Measurements from ENCODE around the gene DMXL2.

Gene DMXL2

GRCh38 chr15:51533672-51534398 is 88.7 kb downstream of the DMXL2 start:
- POLR2A ChIA-PET, result no interaction called here
- CTCF ChIA-PET, result no interaction called here
- no peak for DNase-seq (ENCODE audit: extremely low spot score)
- TF ChIP-seq SUZ12 (IDR thresholded peaks at IDR 0.05), result no peak

GRCh38 chr15:51526955-51527354 is 95.6 kb downstream of the DMXL2 start:
- CTCF ChIA-PET, result no interaction called here
- TF ChIP-seq LEF1 (IDR thresholded peaks at IDR 0.05; ENCODE audit: borderline replicate concordance) (no peak), ELF4 (IDR thresholded peaks at IDR 0.05) (no peak), HDGF (IDR thresholded peaks at IDR 0.05; ENCODE audit: borderline replicate concordance) (no peak), NFRKB (IDR thresholded peaks at IDR 0.05) (no peak), ARNT (IDR thresholded peaks at IDR 0.05) (no peak), TARDBP (IDR thresholded peaks at IDR 0.05) (no peak), FOXM1 (IDR thresholded peaks at IDR 0.05; ENCODE audit: borderline replicate concordance) (no peak), FOXK2 (IDR thresholded peaks at IDR 0.05) (no peak), CTBP1 (IDR thresholded peaks at IDR 0.05; ENCODE audit: borderline replicate concordance) (no peak), FOXA1 (IDR thresholded peaks at IDR 0.05) (no peak), ZNF384 (IDR thresholded peaks at IDR 0.05) (no peak), BHLHE40 (IDR thresholded peaks at IDR 0.05; ENCODE audit: borderline replicate concordance) (no peak), SUZ12 (IDR thresholded peaks at IDR 0.05) (no peak), SP1 (IDR thresholded peaks at IDR 0.05) (no peak), L3MBTL2 (conservative IDR thresholded peaks at IDR 0.05) (no peak), PKNOX1 (IDR thresholded peaks at IDR 0.05) (no peak)
- DNase-seq (ENCODE audit: extremely low spot score), result no peak
- POLR2A ChIA-PET, result no interaction called here

- POLR2A ChIA-PET, result no interaction called here
- no peak for TF ChIP-seq FOXA1 (IDR thresholded peaks at IDR 0.05)
- no peak for TF ChIP-seq ELF4 (IDR thresholded peaks at IDR 0.05)
- TF ChIP-seq FOXM1 (IDR thresholded peaks at IDR 0.05; ENCODE audit: borderline replicate concordance), result no peak
- no peak for TF ChIP-seq HDGF (IDR thresholded peaks at IDR 0.05; ENCODE audit: borderline replicate concordance)
- TF ChIP-seq SUZ12 (IDR thresholded peaks at IDR 0.05), result no peak
- no peak for TF ChIP-seq TARDBP (IDR thresholded peaks at IDR 0.05)
- no peak for TF ChIP-seq ARNT (IDR thresholded peaks at IDR 0.05)
- TF ChIP-seq LEF1 (IDR thresholded peaks at IDR 0.05; ENCODE audit: borderline replicate concordance), result no peak
- TF ChIP-seq BHLHE40 (IDR thresholded peaks at IDR 0.05; ENCODE audit: borderline replicate concordance), result no peak
- TF ChIP-seq FOXK2 (IDR thresholded peaks at IDR 0.05), result no peak
- TF ChIP-seq NFRKB (IDR thresholded peaks at IDR 0.05), result no peak
- TF ChIP-seq PKNOX1 (IDR thresholded peaks at IDR 0.05), result no peak
- TF ChIP-seq L3MBTL2 (conservative IDR thresholded peaks at IDR 0.05), result no peak
- TF ChIP-seq SP1 (IDR thresholded peaks at IDR 0.05), result no peak
- TF ChIP-seq CTBP1 (IDR thresholded peaks at IDR 0.05; ENCODE audit: borderline replicate concordance), result no peak
- no peak for TF ChIP-seq ZNF384 (IDR thresholded peaks at IDR 0.05)
- CTCF ChIA-PET, result no interaction called here
- no peak for DNase-seq (ENCODE audit: extremely low spot score)
Observed at GRCh38 chr15:51524376-51524775, 98.2 kb downstream of the DMXL2 start.

GRCh38 chr15:51516291-51516690 is 106.3 kb downstream of the DMXL2 start:
- DNase-seq (ENCODE audit: extremely low spot score), result no peak
- CTCF ChIA-PET, result no interaction called here
- TF ChIP-seq NFRKB (IDR thresholded peaks at IDR 0.05) (no peak), HDGF (IDR thresholded peaks at IDR 0.05; ENCODE audit: borderline replicate concordance) (no peak), ARNT (IDR thresholded peaks at IDR 0.05) (no peak), BHLHE40 (IDR thresholded peaks at IDR 0.05; ENCODE audit: borderline replicate concordance) (no peak), L3MBTL2 (conservative IDR thresholded peaks at IDR 0.05) (no peak), FOXM1 (IDR thresholded peaks at IDR 0.05; ENCODE audit: borderline replicate concordance) (no peak), TARDBP (IDR thresholded peaks at IDR 0.05) (no peak), FOXK2 (IDR thresholded peaks at IDR 0.05) (no peak), CTBP1 (IDR thresholded peaks at IDR 0.05; ENCODE audit: borderline replicate concordance) (no peak), PKNOX1 (IDR thresholded peaks at IDR 0.05) (no peak), SP1 (IDR thresholded peaks at IDR 0.05) (no peak)
- POLR2A ChIA-PET, result no interaction called here

- POLR2A ChIA-PET, result no interaction called here
- DNase-seq (ENCODE audit: extremely low spot score), result no peak
- CTCF ChIA-PET, result no interaction called here
- TF ChIP-seq LEF1 (IDR thresholded peaks at IDR 0.05; ENCODE audit: borderline replicate concordance) (no peak), ELF4 (IDR thresholded peaks at IDR 0.05) (no peak), ZNF384 (IDR thresholded peaks at IDR 0.05) (no peak), HDGF (IDR thresholded peaks at IDR 0.05; ENCODE audit: borderline replicate concordance) (no peak), SP1 (IDR thresholded peaks at IDR 0.05) (no peak), NFRKB (IDR thresholded peaks at IDR 0.05) (no peak), TARDBP (IDR thresholded peaks at IDR 0.05) (no peak), BHLHE40 (IDR thresholded peaks at IDR 0.05; ENCODE audit: borderline replicate concordance) (no peak), FOXA1 (IDR thresholded peaks at IDR 0.05) (no peak), FOXK2 (IDR thresholded peaks at IDR 0.05) (no peak)
Observed at GRCh38 chr15:51505251-51505650, 117.3 kb downstream of the DMXL2 start.

GRCh38 chr15:51503003-51503402 is 119.6 kb downstream of the DMXL2 start:
- ChIA-PET POLR2A (no interaction called here), CTCF (no interaction called here)
- DNase-seq (ENCODE audit: extremely low spot score), result no peak
- TF ChIP-seq HDGF (IDR thresholded peaks at IDR 0.05; ENCODE audit: borderline replicate concordance) (no peak), FOXA1 (IDR thresholded peaks at IDR 0.05) (no peak), SP1 (IDR thresholded peaks at IDR 0.05) (no peak), NFRKB (IDR thresholded peaks at IDR 0.05) (no peak), ZNF384 (IDR thresholded peaks at IDR 0.05) (no peak), FOXM1 (IDR thresholded peaks at IDR 0.05; ENCODE audit: borderline replicate concordance) (no peak), CTBP1 (IDR thresholded peaks at IDR 0.05; ENCODE audit: borderline replicate concordance) (no peak), TARDBP (IDR thresholded peaks at IDR 0.05) (no peak), FOXK2 (IDR thresholded peaks at IDR 0.05) (no peak), LEF1 (IDR thresholded peaks at IDR 0.05; ENCODE audit: borderline replicate concordance) (no peak), L3MBTL2 (conservative IDR thresholded peaks at IDR 0.05) (no peak), PKNOX1 (IDR thresholded peaks at IDR 0.05) (no peak), ELF4 (IDR thresholded peaks at IDR 0.05) (no peak), ARNT (IDR thresholded peaks at IDR 0.05) (no peak), SUZ12 (IDR thresholded peaks at IDR 0.05) (no peak), BHLHE40 (IDR thresholded peaks at IDR 0.05; ENCODE audit: borderline replicate concordance) (no peak)

Measured in HEK293T (cell line).